ENCODE measurements around the gene COL9A2. TPM values are rescaled to one million over a fixed set of nuclear protein-coding genes. Genes with fewer than 3 reads are reported as not detected.
"Not testable (repeated sequence)": the region's sequence is repeated elsewhere in the genome, so short reads cannot be mapped to it uniquely, and the experiment has no call there.

The COL9A2 gene
- 8.9 and 9.9 TPM in 2 replicates for total RNA-seq

- intact Hi-C loops (cut with micrococcal nuclease), result loop anchor here (5.0 kb wide), 1 partner anchor 164 kb away; no protein-coding TSS in a partner anchor
These were observed at the start of gene COL9A2 for GRCh38 chr1:40316595-40317393. Gene COL9A2 (minus strand): TSS chr1:40317286. CDS start chr1:40317197, 89 bp downstream.

- intact Hi-C loops (cut with micrococcal nuclease), result no loop called here
These were observed 46.6 kb upstream of the COL9A2 start for GRCh38 chr1:40363721-40364120.

- intact Hi-C loops (cut with micrococcal nuclease), result no loop called here
These were observed 45.6 kb upstream of the COL9A2 start for GRCh38 chr1:40362699-40363098.

GRCh38 chr1:40362199-40362598 is 45.1 kb upstream of the COL9A2 start:
- intact Hi-C loops (cut with micrococcal nuclease), result no loop called here

- intact Hi-C loops (cut with micrococcal nuclease), result no loop called here
These were observed 44.6 kb upstream of the COL9A2 start for GRCh38 chr1:40361637-40362036.

GRCh38 chr1:40361201-40361600 is 44.1 kb upstream of the COL9A2 start:
- intact Hi-C loops (cut with micrococcal nuclease), result no loop called here

GRCh38 chr1:40360631-40361030 is 43.5 kb upstream of the COL9A2 start:
- intact Hi-C loops (cut with micrococcal nuclease), result no loop called here

- intact Hi-C loops (cut with micrococcal nuclease), result no loop called here
These were observed 40.5 kb upstream of the COL9A2 start for GRCh38 chr1:40357625-40358024.

- intact Hi-C loops (cut with micrococcal nuclease), result no loop called here
These were observed 36.0 kb upstream of the COL9A2 start for GRCh38 chr1:40353082-40353481.

- intact Hi-C loops (cut with micrococcal nuclease), result no loop called here
These were observed 35.0 kb upstream of the COL9A2 start for GRCh38 chr1:40352126-40352525.

GRCh38 chr1:40351124-40351523 is 34.0 kb upstream of the COL9A2 start:
- intact Hi-C loops (cut with micrococcal nuclease), result no loop called here

- intact Hi-C loops (cut with micrococcal nuclease), result no loop called here
These were observed 33.3 kb upstream of the COL9A2 start for GRCh38 chr1:40350391-40350790.

GRCh38 chr1:40344597-40344996 is 27.5 kb upstream of the COL9A2 start:
- intact Hi-C loops (cut with micrococcal nuclease), result loop anchor here (5.0 kb wide), 1 partner anchor 38 kb away; no protein-coding TSS in a partner anchor

GRCh38 chr1:40342381-40342717 is 25.3 kb upstream of the COL9A2 start:
- intact Hi-C loops (cut with micrococcal nuclease), result loop anchor here (5.0 kb wide), 1 partner anchor 40 kb away; no protein-coding TSS in a partner anchor

- intact Hi-C loops (cut with micrococcal nuclease), result loop anchor here (5.0 kb wide), 1 partner anchor 41 kb away; no protein-coding TSS in a partner anchor
These were observed 24.6 kb upstream of the COL9A2 start for GRCh38 chr1:40341491-40342380.

- intact Hi-C loops (cut with micrococcal nuclease), result loop anchor here (2.0 to 5.0 kb wide), 3 partner anchors 43 to 261 kb away; no protein-coding TSS in a partner anchor
These were observed 22.6 kb upstream of the COL9A2 start for GRCh38 chr1:40339420-40340323.

- intact Hi-C loops (cut with micrococcal nuclease), result loop anchor here (1.0 to 2.0 kb wide), 4 partner anchors 65 to 260 kb away; no protein-coding TSS in a partner anchor
These were observed 21.8 kb upstream of the COL9A2 start for GRCh38 chr1:40338745-40339419.

- intact Hi-C loops (cut with micrococcal nuclease), result no loop called here
These were observed 20.4 kb upstream of the COL9A2 start for GRCh38 chr1:40337443-40337842.

GRCh38 chr1:40332695-40333094 is 15.6 kb upstream of the COL9A2 start:
- intact Hi-C loops (cut with micrococcal nuclease), result no loop called here

GRCh38 chr1:40331403-40331802 is 14.3 kb upstream of the COL9A2 start:
- intact Hi-C loops (cut with micrococcal nuclease), result not testable (repeated sequence)
